Measurements from ENCODE around the gene RAVER2.
"Not testable (repeated sequence)": the region's sequence is repeated elsewhere in the genome, so short reads cannot be mapped to it uniquely, and the experiment has no call there.

RAVER2 gene

GRCh38 chr1:64733581-64734286 is 11.1 kb upstream of the RAVER2 start:
- peak overlapping the region; percentile 34 for H3K27ac Mint-ChIP-seq
- no peaks in the 10 kb centered on the region for H3K36me3 Mint-ChIP-seq (ENCODE audit: low read depth)
- no peaks in the 10 kb centered on the region for H3K9me3 Mint-ChIP-seq
- H3K4me1 Mint-ChIP-seq, result no peaks in the 10 kb centered on the region
- DNase-seq (no peak), ATAC-seq (no peak)
- H3K27me3 Mint-ChIP-seq, result no peaks in the 10 kb centered on the region
- H3K4me3 Mint-ChIP-seq, result no peak overlapping the region

GRCh38 chr1:64734287-64734652 is 10.6 kb upstream of the RAVER2 start:
- Mint-ChIP-seq H3K4me3 (no peak overlapping the region), H3K27me3 (no peaks in the 10 kb centered on the region), H3K27ac (peak overlapping the region; percentile 34), H3K36me3 (ENCODE audit: low read depth) (no peaks in the 10 kb centered on the region), H3K9me3 (no peaks in the 10 kb centered on the region), H3K4me1 (no peaks in the 10 kb centered on the region)
- no peak for ATAC-seq
- no peak for DNase-seq

- not testable (repeated sequence) for DNase-seq; H3K4me1 Mint-ChIP-seq; H3K27me3 Mint-ChIP-seq; H3K27ac Mint-ChIP-seq; H3K36me3 Mint-ChIP-seq (ENCODE audit: low read depth); ATAC-seq; H3K4me3 Mint-ChIP-seq; H3K9me3 Mint-ChIP-seq
These were observed 4.2 kb upstream of the RAVER2 start for GRCh38 chr1:64740687-64741086.

GRCh38 chr1:64743954-64744491 is 852 bp upstream of the RAVER2 start:
- peak overlapping the region; percentile 81 for H3K4me3 Mint-ChIP-seq
- ATAC-seq (no peak), DNase-seq (no peak)
- H3K4me1 Mint-ChIP-seq, result peaks cover 14% of the 10 kb centered on the region
- peaks cover 7% of the 10 kb centered on the region for H3K27me3 Mint-ChIP-seq
- H3K9me3 Mint-ChIP-seq, result no peaks in the 10 kb centered on the region
- H3K27ac Mint-ChIP-seq, result peak overlapping the region; percentile 18
- no peaks in the 10 kb centered on the region for H3K36me3 Mint-ChIP-seq (ENCODE audit: low read depth)

GRCh38 chr1:64745181-64745985 is 508 bp downstream of the RAVER2 start:
- no peak overlapping the region for H3K27ac Mint-ChIP-seq
- H3K27me3 Mint-ChIP-seq, result peaks cover 7% of the 10 kb centered on the region
- no peaks in the 10 kb centered on the region for H3K9me3 Mint-ChIP-seq
- ATAC-seq (peak; percentile 31), DNase-seq (peak; percentile 11)
- H3K36me3 Mint-ChIP-seq (ENCODE audit: low read depth), result no peaks in the 10 kb centered on the region
- H3K4me3 Mint-ChIP-seq, result peak overlapping the region; percentile 67
- H3K4me1 Mint-ChIP-seq, result peaks cover 14% of the 10 kb centered on the region

- Mint-ChIP-seq H3K4me1 (peaks cover 14% of the 10 kb centered on the region), H3K4me3 (peak overlapping the region; percentile 67), H3K9me3 (no peaks in the 10 kb centered on the region), H3K36me3 (ENCODE audit: low read depth) (no peaks in the 10 kb centered on the region), H3K27ac (no peak overlapping the region), H3K27me3 (peaks cover 7% of the 10 kb centered on the region)
- no peak for ATAC-seq
- DNase-seq, result no peak
These were observed 1.4 kb downstream of the RAVER2 start for GRCh38 chr1:64745986-64746940.

GRCh38 chr1:64748222-64748621 is 3.3 kb downstream of the RAVER2 start:
- H3K27ac Mint-ChIP-seq, result no peak overlapping the region
- H3K4me1 Mint-ChIP-seq, result peaks cover 14% of the 10 kb centered on the region
- no peak for ATAC-seq
- H3K4me3 Mint-ChIP-seq, result no peak overlapping the region
- H3K36me3 Mint-ChIP-seq (ENCODE audit: low read depth), result no peaks in the 10 kb centered on the region
- no peak for DNase-seq
- H3K27me3 Mint-ChIP-seq, result peaks cover 7% of the 10 kb centered on the region
- no peaks in the 10 kb centered on the region for H3K9me3 Mint-ChIP-seq

DNA sequence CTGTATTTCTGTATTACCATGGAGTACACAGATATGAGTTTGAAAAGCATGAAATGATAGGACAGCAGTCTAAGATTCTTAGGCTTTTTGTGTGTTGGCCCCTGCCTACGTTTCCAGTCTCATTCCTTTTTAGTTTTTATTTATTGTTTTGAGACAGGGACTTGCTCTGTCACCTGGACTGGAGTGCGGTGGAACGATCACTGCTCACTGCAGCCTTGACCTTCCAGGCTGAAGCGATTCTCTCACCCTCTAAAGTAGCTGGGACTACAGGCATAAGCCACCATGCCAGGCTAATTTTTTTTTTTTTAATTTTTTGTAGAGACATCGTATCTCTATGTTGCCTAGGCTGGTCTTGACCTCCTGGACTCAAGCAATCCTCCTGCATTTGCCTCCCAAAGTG is 3.8 kb downstream of the RAVER2 start:
- no peak for ATAC-seq
- Mint-ChIP-seq H3K36me3 (ENCODE audit: low read depth) (no peaks in the 10 kb centered on the region), H3K4me3 (no peak overlapping the region), H3K4me1 (peaks cover 11% of the 10 kb centered on the region), H3K27ac (no peak overlapping the region), H3K27me3 (peaks cover 2% of the 10 kb centered on the region), H3K9me3 (no peaks in the 10 kb centered on the region)
- no peak for DNase-seq

GRCh38 chr1:64750092-64750491 is 5.2 kb downstream of the RAVER2 start:
- H3K9me3 Mint-ChIP-seq, result no peaks in the 10 kb centered on the region
- H3K27me3 Mint-ChIP-seq, result no peaks in the 10 kb centered on the region
- peaks cover 5% of the 10 kb centered on the region for H3K4me1 Mint-ChIP-seq
- H3K27ac Mint-ChIP-seq, result no peak overlapping the region
- no peak overlapping the region for H3K4me3 Mint-ChIP-seq
- no peaks in the 10 kb centered on the region for H3K36me3 Mint-ChIP-seq (ENCODE audit: low read depth)
- no peak for ATAC-seq
- DNase-seq, result no peak

DNA sequence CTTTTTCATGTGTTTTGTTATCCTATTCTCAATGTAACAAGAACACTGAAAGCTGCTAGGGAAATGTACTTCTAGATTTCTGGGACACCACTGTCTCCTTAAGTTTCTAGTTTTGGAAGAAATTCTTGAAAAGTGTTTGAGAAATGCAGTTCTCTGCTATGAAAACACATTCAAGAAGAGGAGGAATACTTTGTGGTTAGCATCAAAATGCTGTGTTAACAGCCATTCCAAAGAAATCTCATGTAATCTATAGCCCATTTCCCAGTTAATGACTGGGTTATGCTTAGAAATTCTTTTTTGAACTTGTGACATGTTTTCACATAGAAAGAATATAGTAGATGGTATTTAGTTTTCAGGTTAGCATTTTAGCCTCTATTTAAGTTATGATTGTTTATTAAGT is 6.0 kb downstream of the RAVER2 start:
- H3K36me3 Mint-ChIP-seq (ENCODE audit: low read depth), result no peaks in the 10 kb centered on the region
- peaks cover 2% of the 10 kb centered on the region for H3K4me1 Mint-ChIP-seq
- ATAC-seq (no peak), DNase-seq (no peak)
- no peak overlapping the region for H3K27ac Mint-ChIP-seq
- H3K9me3 Mint-ChIP-seq, result no peaks in the 10 kb centered on the region
- H3K4me3 Mint-ChIP-seq, result no peak overlapping the region
- H3K27me3 Mint-ChIP-seq, result no peaks in the 10 kb centered on the region

- H3K9me3 Mint-ChIP-seq, result no peaks in the 10 kb centered on the region
- H3K4me1 Mint-ChIP-seq, result no peaks in the 10 kb centered on the region
- no peak overlapping the region for H3K27ac Mint-ChIP-seq
- DNase-seq (no peak), ATAC-seq (no peak)
- H3K36me3 Mint-ChIP-seq (ENCODE audit: low read depth), result no peaks in the 10 kb centered on the region
- no peak overlapping the region for H3K4me3 Mint-ChIP-seq
- H3K27me3 Mint-ChIP-seq, result no peaks in the 10 kb centered on the region
These were observed 9.3 kb downstream of the RAVER2 start for GRCh38 chr1:64754173-64754572.

GRCh38 chr1:64755361-64755760 is 10.5 kb downstream of the RAVER2 start:
- Mint-ChIP-seq H3K4me3 (no peak overlapping the region), H3K27me3 (no peaks in the 10 kb centered on the region), H3K4me1 (no peaks in the 10 kb centered on the region), H3K27ac (no peak overlapping the region), H3K9me3 (no peaks in the 10 kb centered on the region), H3K36me3 (ENCODE audit: low read depth) (no peaks in the 10 kb centered on the region)
- no peak for ATAC-seq
- no peak for DNase-seq

DNA sequence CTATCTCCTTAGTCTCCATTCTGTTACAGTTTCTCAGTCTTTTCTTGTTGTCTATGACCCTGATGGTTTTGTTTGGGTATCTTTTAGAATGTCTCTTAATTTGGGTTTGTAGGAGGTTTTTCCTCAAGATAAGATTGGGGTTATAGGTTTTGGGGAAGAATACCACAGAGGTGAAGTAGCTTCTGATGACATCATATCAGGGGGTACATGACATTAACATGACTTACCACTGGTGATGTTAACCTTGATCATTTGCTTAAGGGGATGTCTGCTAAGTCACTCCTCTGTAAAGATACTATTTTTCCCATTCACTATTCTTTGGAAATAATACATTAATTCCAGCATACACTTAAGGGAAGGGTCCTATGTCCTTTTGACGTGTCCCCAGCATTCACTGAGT is 11.9 kb downstream of the RAVER2 start:
- ATAC-seq, result no peak

GRCh38 chr1:64757213-64757612 is 12.3 kb downstream of the RAVER2 start:
- no peak for ATAC-seq
- Mint-ChIP-seq H3K4me3 (no peak overlapping the region), H3K36me3 (ENCODE audit: low read depth) (no peaks in the 10 kb centered on the region), H3K9me3 (no peaks in the 10 kb centered on the region), H3K4me1 (no peaks in the 10 kb centered on the region), H3K27ac (no peak overlapping the region), H3K27me3 (no peaks in the 10 kb centered on the region)
- no peak for DNase-seq

More for the DNA sequence above, 11.9 kb downstream of the RAVER2 start:
- Mint-ChIP-seq H3K36me3 (ENCODE audit: low read depth) (no peaks in the 10 kb centered on the region), H3K4me1 (no peaks in the 10 kb centered on the region), H3K27ac (no peak overlapping the region), H3K27me3 (no peaks in the 10 kb centered on the region), H3K4me3 (no peak overlapping the region), H3K9me3 (no peaks in the 10 kb centered on the region)
- no peak for DNase-seq
